ENCODE data around the gene ADAMTS17. TPM values are rescaled to one million over a fixed set of nuclear protein-coding genes. Genes with fewer than 3 reads are reported as not detected.
"Not testable (repeated sequence)": the region's sequence is repeated elsewhere in the genome, so short reads cannot be mapped to it uniquely, and the experiment has no call there.

Gene ADAMTS17
- total and polyA plus RNA-seq, 11 donors = 0.30 to 2.4 (median 1.2) TPM

- TF ChIP-seq POLR2A (IDR thresholded peaks at IDR 0.05) (no peak), CTCF (IDR thresholded peaks at IDR 0.05) (no peak)
- Histone ChIP-seq H3K27me3 (no peaks in the 10 kb centered on the region), H3K36me3 (no peaks in the 10 kb centered on the region), H3K4me3 (peak overlapping the region in 1 of 12 donors; percentile 56), H3K27ac (peak overlapping the region in 1 of 12 donors; percentile 81), H3K9me3 (no peaks in the 10 kb centered on the region), H3K4me1 (peaks cover 0 to 15% (median 6%) of the 10 kb centered on the region in 12 donors)
- intact Hi-C loops (cut with DNase I) = loop anchor here in 4 of 10 donors (2.0 to 5.0 kb wide), 4 partner anchors 183 to 643 kb away; no protein-coding TSS in a partner anchor
- DNase-seq (no peak), ATAC-seq (no peak)
- 83 to 95% (median 90%) methylated on average over 11 of the region's 11 CpGs for WGBS, 4 donors
These were observed 412.5 kb downstream of the ADAMTS17 start for GRCh38 chr15:99929266-99929665.

DNA sequence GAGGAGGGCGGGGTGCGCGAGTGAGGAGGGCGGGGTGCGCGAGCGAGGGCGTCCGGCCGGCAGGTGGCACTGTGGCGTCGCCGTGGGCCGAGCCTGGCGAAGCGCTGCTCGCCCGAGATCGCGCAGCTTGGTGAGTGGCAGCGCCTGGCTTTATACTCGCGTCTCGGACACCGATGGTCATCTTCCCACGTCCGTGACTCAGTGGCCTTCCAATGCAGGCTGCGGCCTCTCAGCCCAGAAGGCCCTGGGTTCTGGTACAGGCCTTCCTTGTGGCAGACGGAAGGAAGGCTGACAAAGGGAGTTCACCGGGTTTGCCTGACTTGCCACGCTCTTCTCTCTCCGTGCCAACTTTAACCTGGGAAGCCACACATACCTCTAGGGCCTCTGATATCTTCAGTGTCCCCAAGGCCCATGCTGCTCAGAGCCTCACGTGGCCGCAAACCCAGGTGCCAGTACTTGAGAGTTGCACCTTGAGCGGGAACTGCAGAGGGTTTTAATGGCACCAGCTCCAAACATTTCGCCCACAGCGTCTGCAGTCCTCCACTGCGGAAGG lies 413.3 kb downstream of the ADAMTS17 start:
- H3K27me3 ChIP-seq = no peaks in the 10 kb centered on the region
- H3K4me3 ChIP-seq = peak overlapping the region; percentile 10 to 63 (median 50)
- DNase-seq (peak; percentile 73 to 93 (median 87)), ATAC-seq (peak; percentile 33 to 95 (median 90))
- intact Hi-C loops (cut with DNase I) = loop anchor here in 4 of 10 donors (2.0 to 5.0 kb wide), 4 partner anchors 184 to 644 kb away; no protein-coding TSS in a partner anchor
- TF ChIP-seq CTCF (IDR thresholded peaks at IDR 0.05) = peak; percentile 61 to 81 (median 72)
- TF ChIP-seq POLR2A (IDR thresholded peaks at IDR 0.05) = no peak
- 5 to 68% (median 28%) methylated on average over 6 to 38 of the region's 38 CpGs for WGBS, 4 donors
- H3K4me1 ChIP-seq = peaks cover 0 to 15% (median 6%) of the 10 kb centered on the region in 12 donors
- peak overlapping the region in 10 of 12 donors; percentile 14 to 83 (median 72) for H3K27ac ChIP-seq
- H3K9me3 ChIP-seq = no peaks in the 10 kb centered on the region
- no peaks in the 10 kb centered on the region for H3K36me3 ChIP-seq

DNA sequence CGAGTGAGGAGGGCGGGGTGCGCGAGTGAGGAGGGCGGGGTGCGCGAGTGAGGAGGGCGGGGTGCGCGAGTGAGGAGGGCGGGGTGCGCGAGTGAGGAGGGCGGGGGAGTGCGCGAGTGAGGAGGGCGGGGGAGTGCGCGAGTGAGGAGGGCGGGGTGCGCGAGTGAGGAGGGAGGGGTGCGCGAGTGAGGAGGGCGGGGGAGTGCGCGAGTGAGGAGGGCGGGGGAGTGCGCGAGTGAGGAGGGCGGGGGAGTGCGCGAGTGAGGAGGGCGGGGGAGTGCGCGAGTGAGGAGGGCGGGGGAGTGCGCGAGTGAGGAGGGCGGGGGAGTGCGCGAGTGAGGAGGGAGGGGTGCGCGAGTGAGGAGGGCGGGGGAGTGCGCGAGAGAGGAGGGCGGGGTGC lies 415.2 kb downstream of the ADAMTS17 start:
- ATAC-seq, H3K36me3 ChIP-seq, H3K27ac ChIP-seq, H3K27me3 ChIP-seq, DNase-seq, H3K9me3 ChIP-seq: not testable (repeated sequence)
- H3K4me3 ChIP-seq = peak overlapping the region in 6 of 12 donors; percentile 42 to 60 (median 50)
- intact Hi-C loops (cut with DNase I) = loop anchor here in 2 of 10 donors (5.0 kb wide), 2 partner anchors 186 to 646 kb away; no protein-coding TSS in a partner anchor
- WGBS, 4 donors = no CpG with 5 or more reads among the region's 48 CpGs
- H3K4me1 ChIP-seq = peaks cover 0 to 15% (median 6%) of the 10 kb centered on the region in 12 donors

- 13 to 34% (median 17%) methylated on average over 11 to 32 of the region's 33 CpGs for WGBS, 4 donors
- H3K4me3 ChIP-seq = peak overlapping the region in 10 of 12 donors; percentile 27 to 60 (median 52)
- H3K36me3 ChIP-seq = no peaks in the 10 kb centered on the region
- peaks cover 0 to 15% (median 6%) of the 10 kb centered on the region in 12 donors for H3K4me1 ChIP-seq
- no peaks in the 10 kb centered on the region for H3K9me3 ChIP-seq
- TF ChIP-seq POLR2A (IDR thresholded peaks at IDR 0.05) (no peak), CTCF (IDR thresholded peaks at IDR 0.05) (no peak)
- DNase-seq = peak; percentile 53 to 88 (median 73)
- H3K27ac ChIP-seq = peak overlapping the region in 7 of 12 donors; percentile 1 to 75 (median 57)
- H3K27me3 ChIP-seq = no peaks in the 10 kb centered on the region
- ATAC-seq = peak; percentile 59 to 72 (median 68)
- intact Hi-C loops (cut with DNase I) = loop anchor here in 2 of 10 donors (5.0 kb wide), 2 partner anchors 186 to 646 kb away; no protein-coding TSS in a partner anchor
These were observed 415.9 kb downstream of the ADAMTS17 start for GRCh38 chr15:99925661-99926461.

All from heart left ventricle (tissue), 16 donors.